GM12878 (cell line): Measurements from ENCODE around the gene PIP4K2B. TPM values are rescaled to one million over a fixed set of nuclear protein-coding genes. Genes with fewer than 3 reads are reported as not detected.
A peak's percentile ranks its signal among the peaks of the same experiment; 100 is the strongest.

ENCODE experiments used
- ATAC-seq: fragments of 200-7000 bp; cut with Tn5 transposase; 3 replicates; pipeline ENCODE4 v1.9.1; 2020; ENCODE audit warnings: mild to moderate bottlenecking, moderate library complexity
- BruUV-seq: library from RNA; stranded (reverse); fragments of 400-500 nt; replicated peaks from 2 replicates; lab custom pipeline; 2021; lab: Mats Ljungman, UMichigan
- CTCF ChIA-PET: fragments of 300-600 bp; sonication (Branson Sonifier 250); formaldehyde crosslinking; extraction: SDS; loops from one replicate; lab custom pipeline; 2021; ENCODE audit warnings: inconsistent platforms; lab: Yijun Ruan, JAX
- POLR2A ChIA-PET: fragments of 350-600 bp; formaldehyde crosslinking; extraction: SDS; loops from one replicate; lab custom pipeline; 2021; ENCODE audit warnings: inconsistent platforms; lab: Charles Lee
- RAD21 ChIA-PET: fragments of 300-600 bp; sonication (Branson Sonifier 250); formaldehyde crosslinking; loops from one replicate; lab custom pipeline; 2023; ENCODE audit warnings: antibody characterized with exemption; ENCODE audit not compliant: unreplicated experiment; lab: Charles Lee
- SMC1A ChIA-PET: fragments of 300-600 bp; sonication (Branson Sonifier 250); formaldehyde crosslinking; loops from one replicate; lab custom pipeline; 2023; ENCODE audit not compliant: unreplicated experiment, uncharacterized antibody; lab: Charles Lee
- DNase-seq: peaks from one replicate; pipeline ENCODE4 v3.0.0-alpha.2; 2011; ENCODE audit warnings: low read depth, low spot score
- FAIRE-seq: peaks from 3 replicates; lab custom pipeline; 2011; peaks lifted over from hg19 to GRCh38; lab: Jason Lieb, UNC
- H2AFZ ChIP-seq: 2 replicates; pipeline ENCODE4 v1.6.0; 2011; ENCODE audit warnings: low read depth, low read length, control low read depth; ENCODE audit not compliant: control insufficient read depth
- H3K27ac ChIP-seq: 2 replicates; pipeline ENCODE4 v1.5.1; 2011; ENCODE audit warnings: control low read depth; ENCODE audit not compliant: control insufficient read depth, insufficient read depth
- H3K27me3 ChIP-seq, 2 experiments: replicated peaks in 1 of 2; 2 replicates each; pipeline versions ENCODE4 v1.6.0 to v1.6.1; 2011; ENCODE audit warnings: low read length in 1 of 2; ENCODE audit not compliant: control insufficient read depth in 2 of 2, insufficient read depth in 2 of 2
- H3K36me3 ChIP-seq, 2 experiments: 2 replicates each; pipeline ENCODE4 v1.5.1; 2011; ENCODE audit warnings: low read length in 1 of 2; ENCODE audit not compliant: control insufficient read depth in 2 of 2, insufficient read depth in 2 of 2
- H3K4me1 ChIP-seq: 2 replicates; pipeline ENCODE4 v1.6.1; 2011; ENCODE audit warnings: mild to moderate bottlenecking, low read length, moderate library complexity, mixed read lengths; ENCODE audit not compliant: control insufficient read depth, insufficient read depth
- H3K4me2 ChIP-seq: 2 replicates; pipeline ENCODE4 v1.6.0; 2011; ENCODE audit warnings: control low read depth; ENCODE audit not compliant: control insufficient read depth, insufficient read depth
- H3K4me3 ChIP-seq: fragments of 200-600 bp; sonication (generic); 2 replicates; pipeline ENCODE4 v1.5.1; 2016
- H3K79me2 ChIP-seq: 2 replicates; pipeline ENCODE4 v1.6.0; 2011; ENCODE audit warnings: low read length; ENCODE audit not compliant: control insufficient read depth, insufficient read depth
- H3K9ac ChIP-seq: 2 replicates; pipeline ENCODE4 v1.8.0; 2011; ENCODE audit warnings: low read length, control low read depth, mixed read lengths; ENCODE audit not compliant: control insufficient read depth, insufficient read depth
- H3K9me3 ChIP-seq: replicated peaks from 3 replicates; pipeline ENCODE4 v1.5.1; 2011; ENCODE audit warnings: mild to moderate bottlenecking, low read length; ENCODE audit not compliant: control insufficient read depth, insufficient read depth
- H4K20me1 ChIP-seq: 2 replicates; pipeline ENCODE4 v1.6.0; 2011; ENCODE audit not compliant: control insufficient read depth, insufficient read depth
- CHD2 ChIP-seq: IDR thresholded peaks from 2 replicates; pipeline ENCODE4 v1.6.1; 2011; ENCODE audit warnings: low read depth, low read length, improper control_type of control experiment, borderline replicate concordance
- EGR1 ChIP-seq, 2 experiments: IDR thresholded peaks; 1 replicate in 1 of 2; 2 replicates in 1 of 2; pipeline ENCODE4 v1.6.1; 2011 to 2012; ENCODE audit warnings: low read depth in 2 of 2, low read length in 2 of 2, borderline replicate concordance in 1 of 2, mild to moderate bottlenecking in 1 of 2, moderate library complexity in 1 of 2
- GABPA ChIP-seq: IDR thresholded peaks from 2 replicates; pipeline ENCODE4 v1.6.1; 2014; ENCODE audit warnings: antibody characterized with exemption, low read depth, mild to moderate bottlenecking, inconsistent platforms
- IKZF2 ChIP-seq, 2 experiments: fragments of 450-650 bp; IDR thresholded peaks; 2 replicates each; pipeline ENCODE4 v1.6.1; 2017; ENCODE audit warnings: mild to moderate bottlenecking in 2 of 2, moderate library complexity in 2 of 2
- IRF4 ChIP-seq: IDR thresholded peaks from 2 replicates; pipeline ENCODE4 v1.6.1; 2011; ENCODE audit warnings: low read depth, low read length
- MTA2 ChIP-seq: fragments of 450-650 bp; IDR thresholded peaks from 2 replicates; pipeline ENCODE4 v1.6.1; 2016; ENCODE audit warnings: low read depth, mild to moderate bottlenecking, moderate library complexity
- PAX5 ChIP-seq: IDR thresholded peaks from 2 replicates; pipeline ENCODE4 v1.6.1; 2011; ENCODE audit warnings: low read depth, low read length, borderline replicate concordance
- RB1 ChIP-seq: fragments of 450-650 bp; formaldehyde crosslinking; IDR thresholded peaks from 2 replicates; pipeline ENCODE4 v1.6.1; 2017; ENCODE audit warnings: mild to moderate bottlenecking, borderline replicate concordance
- TCF3 ChIP-seq: IDR thresholded peaks from 2 replicates; pipeline ENCODE4 v1.6.1; 2012; ENCODE audit warnings: low read depth, mild to moderate bottlenecking, low read length, borderline replicate concordance; ENCODE audit not compliant: insufficient read depth
- ZNF274 ChIP-seq: IDR thresholded peaks from one replicate; pipeline ENCODE4 v1.8.0; 2011; ENCODE audit not compliant: insufficient read length, insufficient read depth
- ZSCAN29 ChIP-seq: fragments of 450-650 bp; IDR thresholded peaks from 2 replicates; pipeline ENCODE4 v1.6.1; 2017; ENCODE audit warnings: mild to moderate bottlenecking, moderate library complexity
- WGBS: methylation state at CpG from one replicate; pipeline ENCODE4 v1.1.6; 2016; ENCODE audit warnings: low lambda C conversion rate; ENCODE audit not compliant: insufficient replicate concordance, insufficient coverage; ENCODE audit errors: missing lambda C conversion rate; 5-methylcytosine and 5-hydroxymethylcytosine counted together
- in situ Hi-C: fragments of 300-500 bp; cut with MboI; formaldehyde crosslinking; loops from 9 replicates; pipeline ENCODE4 v1.14.3; 2018; ENCODE audit warnings: mixed read lengths
- intact Hi-C: fragments of 100-400 bp; cut with micrococcal nuclease; formaldehyde crosslinking; loops from one replicate; pipeline ENCODE4 v1.14.2; 2022; ENCODE audit not compliant: unreplicated experiment
- polyA plus RNA-seq, 11 experiments: library from polyadenylated mRNA; depleted of rRNA in 4 of 11; unstranded in 6 of 11; stranded (reverse) in 5 of 11; fragments of >200 nt; fragmentation: Nextera tagmentation in 4 of 11; fragmentation: Illumina TruSeq in 1 of 11; extraction: Ambion mirVana in 4 of 11; extraction: Trizol in 1 of 11; gene quantifications; 1 replicate in 1 of 11; 2 replicates in 10 of 11; pipeline versions ENCODE4 v1.2.1 to v1.2.3, GENCODE V29; 2011 to 2016; ENCODE audit warnings: inconsistent platforms in 2 of 11, missing spikeins in 2 of 11, low read depth in 1 of 11
- total RNA-seq, 4 experiments: library from RNA; depleted of rRNA in 3 of 4; stranded (reverse); fragments of >200 nt in 3 of 4; fragmentation: Illumina TruSeq in 1 of 4; extraction: Trizol in 1 of 4; gene quantifications; 2 replicates each; pipeline versions ENCODE4 v1.2.1 to v1.2.3, GENCODE V29; 2013 to 2021
- TF ChIP-seq, protein P1 (sequence below): fragments of 450-650 bp; IDR thresholded peaks from 2 replicates; pipeline ENCODE4 v1.6.1; 2018; ENCODE audit warnings: borderline replicate concordance, mild to moderate bottlenecking; ENCODE audit not compliant: partially characterized antibody
- TF ChIP-seq, protein P2 (sequence below): fragments of 450-650 bp; IDR thresholded peaks from 2 replicates; pipeline ENCODE4 v1.6.1; 2016; ENCODE audit warnings: mild to moderate bottlenecking

Gene PIP4K2B
- total and polyA plus RNA-seq, 10 of the 15 experiments (the other 5 are each of a cell fraction or from before 2014, with no cell fraction given) = 3.8 to 30.3 (median 18.2) TPM

DNA sequence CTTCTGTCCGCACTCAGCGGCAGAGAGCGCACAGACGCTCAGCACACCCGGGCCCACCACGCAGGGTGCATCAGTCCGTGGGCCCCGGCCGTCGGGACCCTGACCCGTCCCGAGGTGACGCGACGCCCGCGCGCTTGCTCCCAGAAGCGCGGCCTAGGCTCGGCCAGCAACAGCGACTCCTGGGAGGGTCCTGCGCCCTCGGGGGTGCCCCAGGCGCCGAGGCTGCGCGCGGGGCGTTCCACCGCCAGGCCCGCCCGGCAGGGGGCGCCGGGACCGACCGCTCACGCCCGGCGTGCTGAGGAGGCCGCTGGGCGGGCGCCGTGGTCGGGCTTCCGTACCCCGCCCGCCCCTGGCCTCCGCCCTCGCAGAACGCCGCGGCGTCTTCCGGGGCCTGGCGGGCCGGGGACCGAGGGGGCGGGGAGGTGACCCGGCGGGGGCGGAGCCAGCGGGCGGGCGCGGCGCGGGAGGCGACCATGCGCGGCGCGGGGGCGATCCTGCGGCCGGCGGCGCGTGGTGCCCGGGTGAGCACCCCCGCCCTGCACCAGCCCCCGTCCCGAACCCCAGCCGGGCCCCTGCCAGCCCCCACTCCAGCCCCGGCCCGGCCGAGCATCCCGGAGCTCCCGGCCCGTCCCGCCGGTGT, 69.3 kb downstream of the PIP4K2B start, which contains the start of gene CISD3 (continued):
- 0 out of 2 replicates have a peak, but pooled peaks have one; percentile 36 for TF ChIP-seq TCF3
- TF ChIP-seq, protein P1, sequence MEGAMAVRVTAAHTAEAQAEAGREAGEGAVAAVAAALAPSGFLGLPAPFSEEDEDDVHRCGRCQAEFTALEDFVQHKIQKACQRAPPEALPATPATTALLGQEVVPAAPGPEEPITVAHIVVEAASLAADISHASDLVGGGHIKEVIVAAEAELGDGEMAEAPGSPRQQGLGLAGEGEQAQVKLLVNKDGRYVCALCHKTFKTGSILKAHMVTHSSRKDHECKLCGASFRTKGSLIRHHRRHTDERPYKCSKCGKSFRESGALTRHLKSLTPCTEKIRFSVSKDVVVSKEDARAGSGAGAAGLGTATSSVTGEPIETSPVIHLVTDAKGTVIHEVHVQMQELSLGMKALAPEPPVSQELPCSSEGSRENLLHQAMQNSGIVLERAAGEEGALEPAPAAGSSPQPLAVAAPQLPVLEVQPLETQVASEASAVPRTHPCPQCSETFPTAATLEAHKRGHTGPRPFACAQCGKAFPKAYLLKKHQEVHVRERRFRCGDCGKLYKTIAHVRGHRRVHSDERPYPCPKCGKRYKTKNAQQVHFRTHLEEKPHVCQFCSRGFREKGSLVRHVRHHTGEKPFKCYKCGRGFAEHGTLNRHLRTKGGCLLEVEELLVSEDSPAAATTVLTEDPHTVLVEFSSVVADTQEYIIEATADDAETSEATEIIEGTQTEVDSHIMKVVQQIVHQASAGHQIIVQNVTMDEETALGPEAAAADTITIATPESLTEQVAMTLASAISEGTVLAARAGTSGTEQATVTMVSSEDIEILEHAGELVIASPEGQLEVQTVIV = no peak
- no peak for TF ChIP-seq IKZF2 (IDR thresholded peaks at IDR 0.05)
- no peak for TF ChIP-seq IRF4
- TF ChIP-seq CHD2 = 0 out of 2 replicates have a peak, but pooled peaks have one; percentile 12
- TF ChIP-seq GABPA = no peak
- TF ChIP-seq ZNF274 = no peak
- peak; percentile 92; the same call in 1 of the 2 replicates for TF ChIP-seq RB1
- TF ChIP-seq ZSCAN29 = 0 out of 2 replicates have a peak, but pooled peaks have one; percentile 11
- TF ChIP-seq, all 136 proteins: peak for 45

DNA sequence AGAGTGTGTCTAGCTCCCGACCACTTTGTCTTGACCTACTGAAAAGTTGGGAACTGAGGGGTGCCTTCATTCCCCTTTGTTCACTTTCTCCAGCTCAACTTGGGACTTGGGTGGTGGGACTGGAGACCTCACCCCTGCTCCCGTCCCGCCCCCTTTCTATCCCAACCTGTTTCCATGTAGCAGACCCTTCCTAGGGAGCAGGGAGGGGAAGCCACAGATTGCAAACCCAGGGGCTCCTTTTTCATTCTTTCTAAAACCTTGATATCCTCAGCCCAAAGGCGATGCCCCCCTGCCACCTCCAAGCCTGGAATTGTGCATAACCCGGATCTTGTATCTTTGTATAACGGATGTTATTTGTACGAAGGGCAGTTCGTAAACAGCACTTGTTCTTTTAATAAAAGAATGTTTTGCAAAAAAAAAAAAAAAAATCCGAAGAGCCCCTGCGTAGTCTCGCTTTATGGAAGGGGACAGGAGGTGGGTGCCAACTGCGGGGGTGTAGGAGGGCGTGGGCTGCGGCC, 69.9 kb downstream of the PIP4K2B start:
- RAD21 ChIA-PET = interaction anchor here (1.5 kb wide), 1 partner anchor 52 kb away, joined by 7 read pairs; no protein-coding TSS in a partner anchor
- H3K4me3 ChIP-seq = peak overlapping the region; percentile 53
- H4K20me1 ChIP-seq = no peaks in the 10 kb centered on the region
- peak overlapping the region; percentile 71 for H2AFZ ChIP-seq
- no peaks in the 10 kb centered on the region for H3K27me3 ChIP-seq
- peak overlapping the region; percentile 71 for H3K9ac ChIP-seq
- no peak for ATAC-seq
- peak overlapping the region; percentile 93 for H3K4me2 ChIP-seq
- 38% methylated on average over 13 of the region's 14 CpGs for WGBS
- SMC1A ChIA-PET = interaction anchor here (0.8 to 2.9 kb wide), 4 partner anchors 19 to 52 kb away, joined by 3 to 12 read pairs (median 4); no protein-coding TSS in a partner anchor
- intact Hi-C loops = no loop called here
- H3K4me1 ChIP-seq = peaks cover 38% of the 10 kb centered on the region
- TF ChIP-seq EGR1 (IDR thresholded peaks at IDR 0.05; ENCODE audit: borderline replicate concordance in 1 of 2, low read depth in 2 of 2, low read length in 2 of 2) (peak in 1 of 2 experiments; percentile 78; a peak in 1 of 3 replicates), PAX5 (no peak), MTA2 (no peak)
- TF ChIP-seq, protein P2, sequence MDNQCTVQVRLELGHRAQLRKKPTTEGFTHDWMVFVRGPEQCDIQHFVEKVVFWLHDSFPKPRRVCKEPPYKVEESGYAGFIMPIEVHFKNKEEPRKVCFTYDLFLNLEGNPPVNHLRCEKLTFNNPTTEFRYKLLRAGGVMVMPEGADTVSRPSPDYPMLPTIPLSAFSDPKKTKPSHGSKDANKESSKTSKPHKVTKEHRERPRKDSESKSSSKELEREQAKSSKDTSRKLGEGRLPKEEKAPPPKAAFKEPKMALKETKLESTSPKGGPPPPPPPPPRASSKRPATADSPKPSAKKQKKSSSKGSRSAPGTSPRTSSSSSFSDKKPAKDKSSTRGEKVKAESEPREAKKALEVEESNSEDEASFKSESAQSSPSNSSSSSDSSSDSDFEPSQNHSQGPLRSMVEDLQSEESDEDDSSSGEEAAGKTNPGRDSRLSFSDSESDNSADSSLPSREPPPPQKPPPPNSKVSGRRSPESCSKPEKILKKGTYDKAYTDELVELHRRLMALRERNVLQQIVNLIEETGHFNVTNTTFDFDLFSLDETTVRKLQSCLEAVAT = 0 out of 2 replicates have a peak, but pooled peaks have one; percentile 20
- no peak for DNase-seq
- H3K9me3 ChIP-seq = no peaks in the 10 kb centered on the region; the same call in 2 of the 3 replicates
- POLR2A ChIA-PET = interaction anchor here (0.7 to 2.2 kb wide), 4 partner anchors 20 to 53 kb away, joined by 3 to 9 read pairs (median 4); no protein-coding TSS in a partner anchor
- peak overlapping the region; percentile 52 for H3K27ac ChIP-seq
- H3K79me2 ChIP-seq = peaks cover 13% of the 10 kb centered on the region
- CTCF ChIA-PET = interaction anchor here (0.6 to 3.6 kb wide), 8 partner anchors 17 to 502 kb away, joined by 3 to 36 read pairs (median 4); partner anchors contain the start of genes EPOP and PSMB3
- FAIRE-seq = no peak
- peaks cover 0 to 4% of the 10 kb centered on the region in 2 experiments; a peak in 3 of 4 replicates for H3K36me3 ChIP-seq
- in situ Hi-C loops = no loop called here
- no TSS peak for BruUV-seq
